B cell (primary cell): ENCODE data around the gene EDDM3A. TPM values are rescaled to one million over a fixed set of nuclear protein-coding genes. Genes with fewer than 3 reads are reported as not detected.
A peak's percentile ranks its signal among the peaks of the same experiment; 100 is the strongest.

Experiments used
- ATAC-seq: fragments of 200-7000 bp; cut with Tn5 transposase; one replicate; pipeline ENCODE4 v1.10.0; 2021; ENCODE audit warnings: low read depth, mild to moderate bottlenecking, moderate number of reproducible peaks, moderate library complexity
- CTCF ChIA-PET: fragments of 350-600 bp; sonication (Branson Sonifier 250); formaldehyde crosslinking; loops from one replicate; lab custom pipeline; 2021; ENCODE audit warnings: antibody characterized with exemption, inconsistent platforms; lab: Charles Lee
- POLR2A ChIA-PET: fragments of 350-600 bp; sonication (Branson Sonifier 250); formaldehyde crosslinking; loops from one replicate; lab custom pipeline; 2021; ENCODE audit warnings: antibody characterized with exemption; lab: Charles Lee
- DNase-seq: peaks from one replicate; pipeline ENCODE4 v3.0.0; 2013
- H2AFZ ChIP-seq: 2 replicates; pipeline ENCODE4 v1.6.1; 2012; ENCODE audit warnings: mild to moderate bottlenecking, low read depth, low read length; ENCODE audit not compliant: insufficient read depth, poor library complexity, severe bottlenecking
- H3K27ac ChIP-seq, 2 donors: 1 replicate in 1 of 2; 2 replicates in 1 of 2; pipeline ENCODE4 v1.5.1; 2012 to 2013; ENCODE audit warnings: low read length in 2 of 2, mild to moderate bottlenecking in 2 of 2, moderate library complexity in 1 of 2
- H3K27me3 ChIP-seq, 4 experiments: fragments of 200-600 bp in 1 of 4; sonication (generic) in 1 of 4; replicated peaks in 1 of 4; 1 replicate in 2 of 4; 2 replicates in 2 of 4; pipeline versions ENCODE4 v1.6.1 to v1.7.0; 2013 to 2016; ENCODE audit warnings: low read length in 3 of 4, mild to moderate bottlenecking in 2 of 4, mixed read lengths in 1 of 4, moderate library complexity in 1 of 4; ENCODE audit not compliant: insufficient read depth in 4 of 4, control insufficient read depth in 3 of 4; ENCODE audit errors: control extremely low read depth in 1 of 4
- H3K36me3 ChIP-seq, 2 experiments: replicated peaks in 1 of 2; 1 replicate in 1 of 2; 2 replicates in 1 of 2; pipeline versions ENCODE4 v1.6.1 to v1.7.1; 2013; ENCODE audit warnings: low read length in 1 of 2; ENCODE audit not compliant: insufficient read depth in 2 of 2, control insufficient read depth in 1 of 2; ENCODE audit errors: control extremely low read depth in 1 of 2, extremely low read depth in 1 of 2
- H3K4me1 ChIP-seq, 2 donors: fragments of 200-600 bp in 1 of 2; sonication (generic) in 1 of 2; 1 replicate in 1 of 2; 2 replicates in 1 of 2; pipeline versions ENCODE4 v1.5.1 to v1.6.1; 2013 to 2017; ENCODE audit warnings: low read length in 2 of 2; ENCODE audit not compliant: control insufficient read depth in 2 of 2, insufficient read depth in 2 of 2
- H3K4me2 ChIP-seq: replicated peaks from 2 replicates; pipeline ENCODE3; 2012; ENCODE audit warnings: mild to moderate bottlenecking, low read depth, low read length; ENCODE audit not compliant: poor library complexity, severe bottlenecking
- H3K4me3 ChIP-seq, 5 experiments: fragments of 200-600 bp in 1 of 5; sonication (generic) in 1 of 5; 1 replicate in 3 of 5; 2 replicates in 2 of 5; pipeline versions ENCODE4 v1.5.1 to v1.7.0; 2011 to 2016; ENCODE audit warnings: low read length in 4 of 5, mild to moderate bottlenecking in 4 of 5, low read depth in 2 of 5, control low read depth in 1 of 5, moderate library complexity in 1 of 5; ENCODE audit not compliant: insufficient read depth in 1 of 5; ENCODE audit errors: control extremely low read depth in 1 of 5, extremely low read depth in 1 of 5
- H3K79me2 ChIP-seq: fragments of 200-600 bp; sonication (generic); one replicate; pipeline ENCODE4 v1.6.0; 2016; ENCODE audit warnings: low read length; ENCODE audit not compliant: control insufficient read depth, insufficient read depth
- H3K9ac ChIP-seq: fragments of 200-600 bp; sonication (generic); 2 replicates; pipeline ENCODE4 v1.6.1; 2017; ENCODE audit warnings: mild to moderate bottlenecking, low read length, moderate library complexity
- H3K9me3 ChIP-seq, 3 donors: one replicate each; pipeline versions ENCODE4 v1.6.1 to v1.7.1; 2013; ENCODE audit warnings: low read length in 2 of 3; ENCODE audit not compliant: control insufficient read depth in 2 of 3, insufficient read depth in 1 of 3; ENCODE audit errors: control extremely low read depth in 1 of 3
- H4K20me1 ChIP-seq: 2 replicates; pipeline ENCODE4 v1.6.0; 2012; ENCODE audit warnings: mild to moderate bottlenecking, low read length; ENCODE audit not compliant: insufficient read depth, control insufficient read depth, poor library complexity, severe bottlenecking
- H3K27ac Mint-ChIP-seq: one replicate; pipeline ENCODE4 v1.8.0; 2021; ENCODE audit warnings: mixed read lengths
- H3K27me3 Mint-ChIP-seq: one replicate; pipeline ENCODE4 v1.8.0; 2021; ENCODE audit warnings: mixed read lengths
- H3K4me1 Mint-ChIP-seq: one replicate; pipeline ENCODE4 v1.8.0; 2021; ENCODE audit warnings: mixed read lengths
- H3K4me3 Mint-ChIP-seq: one replicate; pipeline ENCODE4 v1.8.0; 2021; ENCODE audit warnings: mixed read lengths
- H3K9me3 Mint-ChIP-seq: one replicate; pipeline ENCODE4 v1.8.0; 2022; ENCODE audit warnings: mixed read lengths; ENCODE audit not compliant: insufficient read depth
- EZH2 ChIP-seq: IDR thresholded peaks from 2 replicates; pipeline ENCODE4 v1.6.1; 2012; ENCODE audit warnings: borderline replicate concordance, low read depth, mild to moderate bottlenecking, moderate library complexity, low read length; ENCODE audit not compliant: insufficient read depth, poor library complexity, severe bottlenecking
- WGBS: methylation state at CpG from one replicate; pipeline ENCODE4 v1.1.5; 2013; ENCODE audit warnings: missing lambda C conversion rate; ENCODE audit not compliant: insufficient coverage; 5-methylcytosine and 5-hydroxymethylcytosine counted together
- intact Hi-C: fragments of 100-400 bp; cut with micrococcal nuclease; formaldehyde crosslinking; loops from one replicate; pipeline ENCODE4 v1.10.0; 2022
- polyA plus RNA-seq: library from polyadenylated mRNA; depleted of rRNA; stranded (reverse); fragments of >200 nt; gene quantifications from 2 replicates; pipeline ENCODE4 v1.2.3, GENCODE V29; 2012
- total RNA-seq, 2 donors: library from RNA; stranded (reverse); fragments of 120-200 nt in 1 of 2; gene quantifications; 1 replicate in 1 of 2; 2 replicates in 1 of 2; pipeline versions ENCODE4 v1.2.3 to v1.2.4, GENCODE V29; 2013 to 2022
- TF ChIP-seq, protein P1 (sequence below): fragments of 200-600 bp; IDR thresholded peaks from one replicate; pipeline ENCODE4 v1.8.0; 2022; ENCODE audit warnings: antibody characterized with exemption, mild to moderate bottlenecking

EDDM3A gene
- total and polyA plus RNA-seq, 2 donors (not counting 1 experiment from before 2014, with no cell fraction given): not detected

DNA sequence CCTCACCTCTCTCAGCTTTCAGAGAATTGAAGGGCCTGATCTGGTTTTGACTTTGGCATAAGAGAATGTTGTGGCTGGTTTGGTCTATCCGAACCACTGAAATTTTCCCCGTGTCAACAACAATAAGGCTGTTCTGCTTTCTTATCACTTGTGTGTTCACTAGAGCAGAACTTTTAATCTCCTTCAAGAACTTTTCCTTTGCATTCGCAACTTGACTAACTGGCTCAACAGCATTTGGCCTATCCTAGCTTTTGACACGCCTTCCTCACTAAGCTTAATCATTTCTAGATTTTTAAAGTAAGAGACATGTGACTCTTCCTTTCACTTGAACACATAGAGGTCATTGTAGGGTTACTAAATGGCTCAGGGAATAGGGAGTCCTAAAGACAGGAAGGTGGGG is 25.9 kb upstream of the EDDM3A start:
- ChIA-PET CTCF (interaction anchor here (0.9 to 1.2 kb wide), 3 partner anchors 11 to 14 kb away, joined by 3 to 4 read pairs (median 3); no protein-coding TSS in a partner anchor), POLR2A (no interaction called here)
- Histone ChIP-seq H3K36me3 (no peaks in the 10 kb centered on the region), H3K27me3 (peaks cover 0 to 3% (median 0%) of the 10 kb centered on the region in 4 experiments), H3K27ac (peak overlapping the region; percentile 33 to 49), H2AFZ (peak overlapping the region; percentile 43), H3K4me2 (peak overlapping the region; percentile 47), H3K4me1 (peaks cover 22 to 60% of the 10 kb centered on the region in 2 donors), H3K9ac (no peak overlapping the region), H3K79me2 (no peaks in the 10 kb centered on the region), H3K9me3 (peaks cover 0 to 12% (median 0%) of the 10 kb centered on the region in 3 donors), H4K20me1 (no peaks in the 10 kb centered on the region), H3K4me3 (no peak overlapping the region)
- H3K4me3 Mint-ChIP-seq: peak overlapping the region; percentile 44
- peaks cover 64% of the 10 kb centered on the region for H3K4me1 Mint-ChIP-seq
- H3K27ac Mint-ChIP-seq: peak overlapping the region; percentile 84
- H3K27me3 Mint-ChIP-seq: peaks cover 16% of the 10 kb centered on the region
- peaks cover 3% of the 10 kb centered on the region for H3K9me3 Mint-ChIP-seq
- no peak for TF ChIP-seq EZH2
- TF ChIP-seq, protein P1, sequence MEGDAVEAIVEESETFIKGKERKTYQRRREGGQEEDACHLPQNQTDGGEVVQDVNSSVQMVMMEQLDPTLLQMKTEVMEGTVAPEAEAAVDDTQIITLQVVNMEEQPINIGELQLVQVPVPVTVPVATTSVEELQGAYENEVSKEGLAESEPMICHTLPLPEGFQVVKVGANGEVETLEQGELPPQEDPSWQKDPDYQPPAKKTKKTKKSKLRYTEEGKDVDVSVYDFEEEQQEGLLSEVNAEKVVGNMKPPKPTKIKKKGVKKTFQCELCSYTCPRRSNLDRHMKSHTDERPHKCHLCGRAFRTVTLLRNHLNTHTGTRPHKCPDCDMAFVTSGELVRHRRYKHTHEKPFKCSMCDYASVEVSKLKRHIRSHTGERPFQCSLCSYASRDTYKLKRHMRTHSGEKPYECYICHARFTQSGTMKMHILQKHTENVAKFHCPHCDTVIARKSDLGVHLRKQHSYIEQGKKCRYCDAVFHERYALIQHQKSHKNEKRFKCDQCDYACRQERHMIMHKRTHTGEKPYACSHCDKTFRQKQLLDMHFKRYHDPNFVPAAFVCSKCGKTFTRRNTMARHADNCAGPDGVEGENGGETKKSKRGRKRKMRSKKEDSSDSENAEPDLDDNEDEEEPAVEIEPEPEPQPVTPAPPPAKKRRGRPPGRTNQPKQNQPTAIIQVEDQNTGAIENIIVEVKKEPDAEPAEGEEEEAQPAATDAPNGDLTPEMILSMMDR: no peak
- no peak for DNase-seq
- intact Hi-C loops: no loop called here
- 0% methylated on average over 2 of the region's 4 CpGs for WGBS
- no peak for ATAC-seq

DNA sequence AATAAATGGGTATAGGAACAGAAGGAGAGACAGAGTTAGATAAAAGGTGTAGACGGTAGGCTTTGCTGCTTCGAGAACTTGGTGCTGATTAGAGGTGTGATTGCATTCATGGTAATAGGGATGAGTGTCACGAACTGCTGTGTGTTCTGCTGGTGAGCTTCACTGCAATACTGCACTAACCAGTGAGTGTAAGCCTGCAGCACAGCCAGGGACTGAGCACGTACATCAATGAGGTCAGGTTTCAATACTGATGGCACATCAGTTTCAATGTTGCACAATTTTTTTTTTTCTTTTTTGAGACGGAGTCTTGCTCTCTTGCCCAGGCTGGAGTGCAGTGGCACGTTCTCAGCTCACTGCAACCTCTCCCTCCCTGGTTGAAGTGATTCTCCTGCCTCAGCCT is 24.9 kb upstream of the EDDM3A start:
- intact Hi-C loops: no loop called here
- Histone ChIP-seq H3K27ac (no peak overlapping the region), H3K79me2 (no peaks in the 10 kb centered on the region), H3K4me3 (no peak overlapping the region), H3K9me3 (peaks cover 0 to 15% (median 0%) of the 10 kb centered on the region in 3 donors), H3K9ac (no peak overlapping the region), H4K20me1 (no peaks in the 10 kb centered on the region), H2AFZ (no peak overlapping the region), H3K4me2 (no peak overlapping the region), H3K27me3 (peaks cover 0 to 3% (median 0%) of the 10 kb centered on the region in 4 experiments), H3K4me1 (peaks cover 19 to 60% of the 10 kb centered on the region in 2 donors), H3K36me3 (no peaks in the 10 kb centered on the region)
- WGBS: 84% methylated on average over 6 of the region's 6 CpGs
- DNase-seq: no peak
- no peak overlapping the region for H3K27ac Mint-ChIP-seq
- peaks cover 63% of the 10 kb centered on the region for H3K4me1 Mint-ChIP-seq
- POLR2A ChIA-PET: no interaction called here
- peaks cover 16% of the 10 kb centered on the region for H3K27me3 Mint-ChIP-seq
- TF ChIP-seq, protein P1: no peak
- TF ChIP-seq EZH2: no peak
- no peaks in the 10 kb centered on the region for H3K9me3 Mint-ChIP-seq
- H3K4me3 Mint-ChIP-seq: no peak overlapping the region
- CTCF ChIA-PET: interaction anchor here (0.6 to 1.2 kb wide), 2 partner anchors 53 to 294 kb away, joined by 3 read pairs; no protein-coding TSS in a partner anchor
- ATAC-seq: no peak
